ENCODE results near the gene NPM3.

Gene NPM3

DNA sequence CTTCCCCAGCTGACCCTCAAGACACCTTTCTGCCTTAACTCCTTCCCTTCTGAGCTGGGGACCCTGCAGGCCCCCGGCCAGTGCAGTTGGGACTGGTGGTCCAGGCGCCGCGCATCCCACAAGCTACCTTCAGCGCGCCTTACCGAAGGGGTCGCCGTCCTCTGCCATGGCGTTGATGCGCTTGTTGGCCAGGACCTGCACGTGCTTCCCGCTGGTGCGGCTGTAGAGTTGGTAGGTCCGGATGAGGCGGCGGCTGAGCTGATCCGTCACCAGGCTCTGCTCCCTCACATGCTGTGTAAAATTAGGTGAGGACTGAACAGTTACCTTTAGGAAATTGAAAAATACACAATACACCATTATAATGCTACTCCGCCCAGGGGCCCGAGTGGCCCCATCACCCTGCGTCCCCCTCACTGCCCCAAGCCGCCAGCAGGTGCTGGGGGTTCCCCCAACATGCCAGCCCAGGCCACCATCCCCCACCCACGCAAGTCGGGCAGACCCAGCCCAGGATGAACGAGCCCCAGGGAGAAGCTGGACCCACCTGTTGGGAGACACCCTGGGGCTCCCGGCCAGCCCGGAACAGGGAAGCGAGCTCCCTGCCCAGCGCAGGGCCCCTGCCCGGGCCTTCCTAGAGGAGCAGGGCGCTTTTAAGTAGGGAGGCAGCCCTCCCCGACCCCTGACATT is 8.5 kb downstream of the NPM3 start:
- no peak for DNase-seq (ENCODE audit: low read depth)

DNA sequence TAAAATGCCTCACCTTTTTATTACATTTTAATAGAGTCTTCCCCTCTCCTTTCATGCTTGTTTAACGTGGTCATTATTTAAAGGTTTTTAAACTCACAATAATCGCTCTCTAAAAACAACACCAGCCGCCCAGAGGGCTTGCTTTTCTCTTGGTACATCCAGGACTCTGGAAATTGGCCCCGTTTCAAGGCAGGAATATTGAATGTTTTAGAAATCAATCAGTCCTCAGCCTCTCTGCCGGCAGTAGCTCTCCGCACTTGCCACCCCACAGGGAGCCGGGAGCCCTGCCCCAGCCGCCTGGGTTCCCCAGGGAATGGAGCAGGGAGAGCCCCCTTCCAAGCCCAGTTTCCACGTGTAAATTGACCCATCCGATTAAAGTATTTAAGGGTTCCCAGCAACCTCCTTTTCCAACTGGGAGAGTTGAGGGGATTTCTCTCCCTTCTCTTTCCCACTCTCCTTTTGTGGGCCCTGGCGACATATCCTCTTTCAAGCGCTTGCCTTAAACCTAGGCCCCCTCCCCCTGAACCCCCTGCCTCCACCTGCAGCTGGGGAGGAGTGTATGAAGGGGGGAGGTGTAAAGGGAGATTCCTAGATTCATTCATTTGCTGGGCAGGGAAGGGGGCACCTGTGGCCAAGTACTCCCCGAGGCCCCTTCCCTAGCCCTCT is 9.2 kb downstream of the NPM3 start:
- no peak for DNase-seq (ENCODE audit: low read depth)

DNA sequence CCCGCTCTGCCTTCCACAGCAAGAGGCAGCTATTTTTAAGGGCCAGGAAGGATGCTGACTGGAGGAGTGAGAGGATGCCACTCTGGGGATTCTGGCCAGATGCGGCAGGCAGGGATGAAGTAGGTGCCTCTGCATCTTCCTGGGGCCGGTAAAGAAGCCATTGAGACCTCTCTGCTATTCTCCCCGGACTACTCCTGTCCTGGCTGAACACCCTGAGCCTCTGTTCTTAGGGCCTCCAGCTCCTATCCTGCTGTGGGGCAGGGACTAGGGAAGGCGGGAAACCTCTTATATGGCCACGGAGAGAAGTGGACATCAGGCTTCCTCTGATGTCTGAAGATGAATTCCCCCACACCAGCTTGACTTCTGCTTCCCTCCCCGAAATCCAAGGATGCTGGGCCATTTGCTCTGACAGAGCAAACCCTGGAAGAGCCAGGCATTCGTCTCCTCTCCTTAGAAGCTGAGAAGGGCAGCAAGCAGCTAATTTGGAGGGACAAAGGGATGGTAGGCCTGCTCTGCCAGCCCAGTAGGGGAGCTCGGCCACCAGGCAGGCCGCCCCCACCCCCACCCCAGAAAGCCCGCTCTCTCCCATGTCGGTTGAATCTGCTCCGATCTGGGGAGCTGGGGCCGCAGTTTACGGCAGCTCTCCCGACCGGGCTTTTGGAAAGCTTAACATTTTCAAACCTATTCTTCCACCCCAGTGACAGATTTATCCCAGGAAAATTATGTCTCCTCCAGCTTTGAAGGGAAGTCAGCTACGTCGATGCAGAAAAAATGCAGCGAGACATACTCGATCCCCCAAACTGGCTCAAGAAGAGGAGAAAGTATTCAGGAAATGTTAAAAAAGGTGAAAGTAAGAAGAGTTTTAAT is 10.1 kb downstream of the NPM3 start:
- DNase-seq (ENCODE audit: low read depth): no peak

DNA sequence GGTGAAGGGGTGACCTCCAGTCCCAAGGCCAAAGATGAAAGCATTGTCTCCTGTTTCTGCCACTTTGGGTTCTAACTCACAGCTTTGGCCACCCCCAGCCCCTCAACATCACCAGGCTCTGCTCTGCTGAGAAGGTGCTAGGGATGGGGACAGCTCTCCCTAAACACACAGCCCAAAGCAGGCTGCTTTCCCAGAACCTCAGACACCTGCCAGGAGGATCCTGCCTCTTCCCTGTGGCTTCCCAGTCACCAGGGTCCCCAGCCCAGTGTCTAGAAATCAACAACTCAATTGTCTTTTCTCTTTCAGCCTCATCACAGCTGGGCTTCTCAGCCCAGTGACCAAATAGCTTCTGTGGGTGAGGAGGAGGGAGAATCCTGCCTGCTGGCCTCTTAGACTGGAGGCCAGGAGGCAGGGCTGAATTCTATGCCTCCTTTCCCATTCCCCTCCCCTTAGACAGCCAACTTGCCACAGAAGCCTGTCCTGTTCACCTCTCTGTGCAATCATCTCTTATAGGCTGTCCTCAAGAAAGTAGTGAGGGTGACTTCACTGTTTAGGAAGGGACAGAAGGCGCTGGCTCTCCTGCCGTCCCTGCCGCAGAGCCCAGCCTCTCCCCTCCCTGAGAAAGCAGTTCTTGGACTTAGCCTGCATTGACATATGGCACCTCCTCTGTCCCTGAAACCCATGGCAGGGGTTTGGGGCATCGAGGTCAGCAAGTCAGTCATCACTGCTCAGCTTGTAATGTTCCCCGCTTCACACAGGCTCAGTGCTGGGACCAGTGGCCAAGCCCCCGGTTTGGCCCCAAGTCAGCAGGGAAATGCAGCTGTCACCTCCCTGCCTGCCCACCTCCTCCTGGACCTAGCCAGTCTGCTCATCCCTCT is 11.0 kb downstream of the NPM3 start:
- DNase-seq (ENCODE audit: low read depth): no peak

DNA sequence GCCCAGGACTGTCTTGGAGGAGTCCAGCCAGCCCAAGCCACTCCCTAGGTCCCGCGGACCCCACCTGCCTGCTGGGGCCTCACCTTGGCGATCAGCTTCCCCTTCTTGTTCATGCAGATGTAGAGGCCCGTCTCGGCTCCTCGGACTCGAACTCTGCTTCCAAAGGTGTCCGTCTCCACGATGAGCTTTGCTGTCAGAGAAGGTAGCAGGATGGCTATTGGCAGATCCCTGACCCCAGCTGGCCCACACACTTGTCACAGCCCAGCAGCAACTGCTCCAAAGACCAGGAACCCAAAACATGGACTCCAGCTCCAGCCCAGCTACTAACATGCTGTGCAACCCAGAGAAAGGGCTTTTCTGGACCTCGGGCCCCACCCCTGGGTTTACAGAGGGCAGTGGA is 11.9 kb downstream of the NPM3 start:
- no peak for DNase-seq (ENCODE audit: low read depth)

DNA sequence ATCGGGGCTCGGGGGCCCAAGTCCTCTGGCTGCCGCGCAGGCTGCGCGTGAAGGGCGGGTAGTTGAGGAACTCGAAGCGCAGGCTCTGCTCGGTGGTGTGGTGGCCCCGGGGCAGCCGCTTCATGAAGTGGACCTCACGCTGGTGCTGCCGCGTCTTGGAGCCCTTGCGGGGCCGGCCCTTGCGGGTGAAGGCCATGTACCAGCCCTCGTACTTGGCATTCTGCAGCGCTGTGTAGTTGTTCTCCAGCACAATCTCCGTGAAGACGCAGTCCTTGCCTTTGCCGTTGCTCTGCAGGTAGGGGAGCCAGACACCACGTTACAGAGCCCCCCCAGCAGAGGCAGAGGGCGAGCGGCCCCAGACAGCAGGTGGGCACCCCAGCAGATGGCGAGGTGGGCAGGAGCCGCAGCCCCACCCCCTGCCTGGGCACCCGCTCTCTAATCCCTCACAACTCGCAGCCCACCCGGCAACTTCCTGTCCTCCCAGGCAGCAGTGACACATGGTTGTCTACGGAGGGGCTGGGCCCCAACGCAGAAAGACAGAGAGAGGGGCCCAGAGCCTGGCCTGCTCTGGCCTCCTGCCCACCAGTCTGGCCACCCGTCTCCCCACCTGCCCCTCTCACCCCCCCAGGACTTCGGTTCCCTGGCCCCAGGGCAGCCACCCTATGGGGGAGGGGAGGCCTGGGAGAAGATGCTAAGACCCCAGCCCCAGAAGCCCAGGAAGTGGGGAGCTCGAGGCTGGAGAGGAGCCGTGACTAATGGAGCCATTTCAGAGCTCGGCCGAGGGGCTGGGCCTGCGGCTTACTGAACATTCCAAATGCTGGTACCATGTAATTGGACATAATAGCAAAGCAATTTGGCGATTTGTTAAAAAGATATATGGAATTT is 12.7 kb downstream of the NPM3 start:
- DNase-seq (ENCODE audit: low read depth): no peak

DNA sequence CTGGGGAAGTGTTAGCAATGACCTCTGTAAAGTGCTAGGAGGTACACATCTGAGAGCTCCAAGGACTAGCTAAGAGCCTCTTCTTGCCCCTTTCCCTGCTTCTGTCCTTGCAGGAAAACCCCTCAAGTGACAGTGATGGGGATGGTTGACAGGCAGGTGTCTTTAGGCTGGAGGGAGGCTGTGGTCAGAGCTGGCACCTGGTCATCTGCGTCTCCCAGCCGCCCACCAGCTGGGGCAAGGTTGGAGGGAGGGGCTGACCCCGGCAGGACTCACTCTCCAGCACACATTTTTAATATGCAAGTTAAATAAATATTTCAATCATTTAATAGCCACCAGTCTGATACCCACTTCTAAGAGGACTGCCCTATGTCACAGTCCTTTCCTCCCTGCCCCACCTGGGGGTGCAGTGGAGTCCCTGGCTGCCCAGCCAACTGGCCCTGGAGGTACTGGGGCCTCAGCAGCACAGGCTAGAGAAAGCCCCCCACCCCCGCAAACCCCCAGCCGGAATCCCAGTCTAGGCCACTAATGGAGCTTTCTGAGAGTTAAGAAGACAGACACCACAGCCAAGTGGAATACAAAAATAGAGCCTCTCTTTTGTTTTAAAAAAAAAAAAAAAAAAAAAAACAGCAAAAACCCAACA is 13.6 kb downstream of the NPM3 start:
- no peak for DNase-seq (ENCODE audit: low read depth)

DNA sequence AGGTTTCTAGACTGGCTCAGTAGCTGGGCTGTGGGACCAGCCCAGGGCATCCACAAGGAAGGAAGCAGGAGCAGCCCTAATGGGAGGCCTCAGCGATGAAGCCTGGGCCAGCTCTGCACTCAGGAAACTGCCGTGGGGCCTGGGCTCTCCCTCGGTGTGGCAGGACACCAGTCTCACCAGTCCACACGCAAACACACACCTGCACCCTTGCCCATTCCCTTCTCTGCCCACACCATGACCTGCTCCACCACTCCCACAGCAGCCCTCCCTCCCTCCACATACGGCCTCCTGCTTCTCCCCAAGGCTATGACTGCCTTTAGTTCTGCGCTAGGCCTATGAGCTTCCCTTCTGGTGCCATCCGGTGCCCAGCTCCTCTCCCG is 14.5 kb downstream of the NPM3 start:
- DNase-seq (ENCODE audit: low read depth): no peak

DNA sequence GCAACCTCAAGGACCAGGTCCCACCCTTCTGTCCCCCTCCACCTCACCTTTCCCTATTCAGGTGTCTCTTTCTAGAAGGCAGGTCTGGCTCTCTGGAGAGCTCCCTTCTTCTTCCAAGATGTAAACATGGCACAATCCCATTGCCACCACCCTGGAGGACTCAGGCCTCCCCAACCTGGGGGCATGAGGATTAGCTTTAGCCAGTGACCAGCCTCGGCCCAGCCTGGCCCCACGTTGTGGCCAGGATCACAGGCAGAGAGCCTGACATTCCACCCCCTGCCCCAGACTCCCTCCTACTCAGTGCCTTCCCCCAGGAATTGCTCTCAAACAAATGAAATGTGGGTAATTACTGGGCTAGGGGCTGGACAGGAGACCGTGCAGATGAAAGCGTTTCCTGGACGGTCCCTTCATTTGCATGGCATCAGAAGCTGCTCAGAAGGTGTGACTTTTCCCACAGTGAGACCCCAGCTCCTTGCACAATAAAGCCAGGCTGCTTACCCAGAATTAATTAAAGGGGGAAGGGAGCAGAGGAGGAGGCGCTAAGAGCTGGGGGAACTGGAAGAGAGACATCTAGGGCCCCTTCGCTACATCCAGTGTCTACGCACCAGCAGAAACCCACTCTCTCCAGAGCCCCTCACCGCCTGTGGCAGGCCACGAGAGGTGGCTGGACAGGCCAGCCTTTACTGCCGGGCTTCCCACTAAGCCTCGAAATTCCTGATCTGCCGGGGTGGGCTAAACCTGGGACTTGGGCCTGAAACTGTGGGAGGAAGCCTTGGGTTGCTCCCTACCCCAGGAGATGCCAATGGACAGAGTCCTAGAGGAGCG is 15.1 kb downstream of the NPM3 start:
- DNase-seq (ENCODE audit: low read depth): no peak

DNA sequence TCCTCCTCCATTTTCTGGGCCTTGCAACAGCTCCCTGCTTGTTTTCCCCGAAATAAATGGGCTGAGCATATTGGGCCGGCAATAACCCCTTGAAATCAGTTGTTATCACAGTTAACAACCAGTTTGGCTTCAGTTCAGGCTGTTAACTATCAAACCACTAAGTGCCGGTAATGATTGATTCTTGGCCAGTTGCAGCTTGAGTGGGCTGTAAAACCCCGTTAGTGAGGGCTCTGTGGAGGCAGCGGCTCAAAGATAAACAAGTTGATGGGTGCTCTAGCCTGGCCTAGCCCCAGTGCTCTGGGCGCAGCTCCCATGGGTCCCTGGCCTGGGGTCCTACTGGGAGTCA is 15.7 kb downstream of the NPM3 start:
- no peak for DNase-seq (ENCODE audit: low read depth)

DNA sequence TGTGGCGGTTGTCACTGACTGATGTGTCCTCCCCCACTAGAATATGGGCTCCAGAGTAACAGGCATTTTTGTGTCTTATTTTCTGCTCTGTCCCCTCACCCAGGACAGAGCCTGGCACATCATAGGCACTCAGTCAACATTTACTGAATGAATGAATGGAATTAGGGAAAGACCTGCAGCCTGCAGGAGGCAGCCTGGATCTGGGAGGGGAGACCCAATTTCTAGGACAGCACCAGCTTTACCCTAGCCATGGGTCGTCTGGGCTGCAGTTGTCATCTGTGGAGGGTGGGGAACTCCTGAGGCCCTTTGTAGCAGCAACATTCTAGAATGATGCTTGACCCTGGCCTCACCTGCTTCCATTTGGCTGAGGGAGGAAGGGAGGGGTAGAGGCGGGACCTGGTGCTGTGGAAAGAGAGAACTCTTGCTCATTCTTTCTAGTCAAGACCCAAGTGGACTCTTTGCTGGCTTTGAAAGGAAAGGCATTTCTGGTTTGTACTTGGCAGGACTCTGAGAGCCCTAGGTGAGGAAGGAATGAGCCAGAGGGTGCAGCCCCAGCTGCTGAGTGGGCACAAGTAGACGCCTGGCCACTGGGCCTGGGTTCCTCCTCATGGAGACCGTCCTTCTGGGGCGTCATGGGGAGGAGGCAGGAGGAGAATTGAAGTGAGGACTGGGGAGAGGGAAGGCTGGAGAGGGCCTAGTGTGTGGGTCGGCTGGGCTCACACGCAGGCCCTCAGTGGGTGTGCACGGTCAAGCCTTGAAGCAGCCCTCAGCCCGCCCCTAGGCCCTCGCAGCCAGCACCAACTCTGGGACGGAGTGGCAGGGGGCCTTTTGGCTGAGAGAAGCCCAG is 16.3 kb downstream of the NPM3 start:
- no peak for DNase-seq (ENCODE audit: low read depth)

DNA sequence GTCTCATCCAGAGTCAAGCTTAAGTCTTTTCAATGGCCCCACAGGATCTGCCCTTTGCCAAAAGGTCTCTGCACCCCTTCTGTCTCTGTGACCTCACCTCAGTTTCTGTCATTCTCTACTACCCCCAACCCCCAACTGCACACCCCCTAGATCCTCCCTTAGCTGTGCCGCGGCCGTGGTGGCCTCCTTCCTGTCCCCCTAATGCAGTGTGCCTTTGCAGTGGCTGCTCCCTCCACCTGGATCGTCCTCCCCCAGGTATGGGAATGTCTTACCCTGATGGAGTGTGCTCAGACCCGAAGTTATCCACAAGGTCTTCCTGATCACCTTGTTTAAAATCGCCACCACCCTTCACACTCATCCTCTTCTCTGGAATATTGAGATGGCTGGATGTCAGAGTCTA is 16.9 kb downstream of the NPM3 start:
- DNase-seq (ENCODE audit: low read depth): no peak

DNA sequence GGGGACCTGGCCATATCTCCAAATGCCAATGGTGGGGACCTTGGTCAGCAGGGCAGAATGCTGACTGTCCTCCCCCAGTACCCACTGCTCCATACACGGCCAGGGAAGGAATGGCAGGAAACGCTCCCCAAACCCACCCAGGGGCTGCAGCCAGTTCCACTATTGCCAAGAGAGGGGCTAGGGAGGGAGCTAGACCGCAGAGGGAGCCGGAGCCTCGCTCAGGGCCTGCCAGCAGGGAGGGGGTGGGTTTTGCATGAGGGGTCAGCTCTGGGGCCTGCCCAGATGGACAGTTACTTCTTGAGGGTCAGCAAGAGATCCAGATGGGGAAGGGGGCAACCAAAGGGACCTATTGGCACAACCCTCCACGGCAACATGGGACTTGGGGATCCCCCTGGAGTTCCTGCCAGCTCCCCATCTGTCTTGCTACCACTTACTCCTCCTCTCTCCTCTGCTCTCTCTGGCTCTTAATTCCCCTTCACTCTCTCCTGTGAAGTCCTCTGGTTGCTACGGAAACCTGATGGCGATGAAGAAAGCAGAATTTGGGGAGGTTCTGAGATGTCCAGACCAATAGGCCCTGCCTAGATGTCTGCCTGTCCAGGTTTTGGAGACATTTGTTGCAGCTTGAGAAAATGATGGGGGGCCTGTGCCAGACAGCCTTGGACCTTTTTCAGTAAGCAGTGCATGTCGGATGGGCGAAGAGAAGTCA is 20.0 kb downstream of the NPM3 start:
- no peak for DNase-seq (ENCODE audit: low read depth)

DNA sequence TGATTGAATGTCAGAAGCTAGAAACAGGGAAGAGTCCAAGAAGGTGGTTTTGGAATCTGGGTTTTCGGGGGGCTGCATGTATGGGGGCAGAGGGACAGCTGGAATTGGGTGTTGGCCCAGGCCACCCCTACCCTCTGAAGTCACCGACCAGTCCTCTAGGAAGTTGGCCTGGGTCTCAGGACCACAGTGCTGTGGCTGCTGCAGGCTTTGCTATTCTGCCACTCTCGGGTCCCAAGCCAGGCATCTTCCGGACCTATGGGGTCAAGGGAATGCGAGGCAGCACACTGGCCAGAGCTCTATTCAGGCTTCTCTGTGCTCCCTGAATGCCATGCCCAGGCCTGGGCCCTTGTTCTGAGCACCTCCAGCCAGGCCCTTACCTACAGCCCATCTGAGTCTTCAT is 20.5 kb downstream of the NPM3 start:
- DNase-seq (ENCODE audit: low read depth): no peak

DNA sequence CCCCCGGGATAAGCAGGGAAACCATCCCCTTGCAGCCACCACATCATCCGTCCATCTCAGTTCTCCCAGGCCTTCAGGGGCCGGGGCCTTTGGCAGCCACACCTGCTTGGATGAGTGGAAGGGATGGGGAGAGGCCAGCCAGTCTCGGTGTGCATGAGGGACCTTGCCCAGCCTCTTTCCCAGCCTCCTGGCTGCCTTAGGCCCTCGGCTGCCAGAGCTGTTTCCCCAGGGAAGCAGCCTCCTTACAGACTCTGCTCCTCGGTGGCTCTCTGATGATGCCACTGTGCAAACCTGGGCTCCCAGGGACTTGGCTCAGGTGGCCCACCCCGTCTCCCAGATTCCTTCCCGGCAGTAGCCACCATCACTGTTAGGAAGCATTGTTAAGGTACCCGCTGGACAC is 22.0 kb downstream of the NPM3 start:
- no peak for DNase-seq (ENCODE audit: low read depth)

DNA sequence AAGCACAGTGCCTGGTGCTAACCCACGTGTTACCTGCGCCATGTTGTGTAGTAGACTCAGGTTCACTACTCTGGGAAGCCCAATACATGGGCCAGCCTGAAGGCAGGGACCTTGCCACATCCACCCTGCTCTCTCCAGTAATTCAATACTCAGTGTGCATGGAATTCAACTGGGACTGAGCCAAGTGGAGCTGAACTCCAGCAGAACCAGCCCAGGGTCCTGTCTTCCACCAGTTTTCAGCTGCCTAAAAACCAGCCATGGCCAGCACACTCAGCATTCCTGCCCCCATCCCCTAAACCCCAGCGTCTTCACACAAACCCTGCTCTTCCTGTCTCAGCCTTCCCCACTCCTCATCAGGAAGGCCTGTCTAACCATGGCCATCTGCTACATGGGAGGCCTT is 22.7 kb downstream of the NPM3 start:
- DNase-seq (ENCODE audit: low read depth): no peak

DNA sequence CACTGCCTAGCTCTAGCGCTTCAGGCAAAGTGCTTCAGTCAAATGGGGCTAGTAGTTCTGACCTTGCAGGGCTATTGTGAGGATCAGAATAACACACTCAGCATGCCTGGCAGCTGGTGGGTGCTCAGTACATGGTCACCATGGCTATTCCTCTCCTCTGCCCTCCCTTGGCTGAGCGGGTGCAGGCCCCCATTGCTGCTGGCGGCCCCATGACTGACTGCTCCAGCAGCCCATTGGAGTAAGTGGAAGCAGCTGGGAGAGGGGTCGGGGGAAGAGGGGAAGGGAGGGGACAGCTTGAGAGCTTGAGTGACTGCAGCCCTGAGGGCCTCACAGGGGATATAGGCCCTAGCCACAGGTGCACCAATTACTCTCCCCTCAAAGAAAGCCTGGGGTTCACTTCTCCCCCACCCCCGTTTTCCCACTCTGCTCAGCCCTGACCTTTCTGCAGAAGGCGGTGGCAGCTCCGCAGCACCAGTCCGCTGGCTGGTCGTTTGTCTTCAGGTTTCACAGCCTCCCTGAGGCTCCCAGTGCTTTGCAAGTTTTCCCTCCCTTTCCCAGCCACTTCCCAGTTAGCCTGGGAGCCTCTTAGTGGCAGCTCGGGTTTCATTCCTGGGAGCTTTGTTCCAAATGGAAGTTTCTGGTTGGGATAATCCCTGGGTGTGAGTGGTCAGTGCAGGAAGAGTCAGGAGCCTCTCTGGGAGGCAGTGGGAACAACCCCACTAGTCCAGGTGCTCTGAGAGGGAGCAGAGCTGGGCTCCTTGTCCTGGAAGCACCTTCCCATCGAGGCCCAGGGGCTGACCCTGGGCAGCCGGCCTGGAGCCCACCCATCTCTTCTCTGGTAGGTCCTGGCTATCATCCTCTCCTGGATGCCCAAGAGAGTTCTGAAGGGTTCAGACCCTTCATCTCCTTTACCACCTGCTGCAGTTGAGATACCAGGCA is 23.7 kb downstream of the NPM3 start:
- no peak for DNase-seq (ENCODE audit: low read depth)
